ENCODE data around the gene FAM43B. TPM values are rescaled to one million over a fixed set of nuclear protein-coding genes. Genes with fewer than 3 reads are reported as not detected.

FAM43B gene
- total and polyA plus RNA-seq, 10 of the 15 experiments (the other 5 are each of a cell fraction or from before 2014, with no cell fraction given): not detected

GRCh38 chr1:20578721-20579395 lies 26.5 kb downstream of the FAM43B start:
- H3K27ac ChIP-seq (ENCODE audit: control insufficient read depth, insufficient read depth): no peak overlapping the region
- no peaks in the 10 kb centered on the region for H3K79me2 ChIP-seq (ENCODE audit: control insufficient read depth, insufficient read depth, low read length)
- POLR2A ChIA-PET: no interaction called here
- no peak overlapping the region for H3K9ac ChIP-seq (ENCODE audit: control insufficient read depth, insufficient read depth, low read length)
- no peaks in the 10 kb centered on the region for H3K27me3 ChIP-seq (replicated peaks in 1 of 2; ENCODE audit: control insufficient read depth in 2 of 2, insufficient read depth in 2 of 2, low read length in 1 of 2)
- no peak for FAIRE-seq
- 48% methylated on average over 13 of the region's 13 CpGs for WGBS (ENCODE audit: insufficient coverage, insufficient replicate concordance, low lambda C conversion rate, missing lambda C conversion rate)
- no peaks in the 10 kb centered on the region for H3K4me1 ChIP-seq (ENCODE audit: control insufficient read depth, insufficient read depth, low read length)
- in situ Hi-C loops (cut with MboI) (no loop called here), intact Hi-C loops (cut with micrococcal nuclease; ENCODE audit: unreplicated experiment) (no loop called here)
- no peak for DNase-seq (ENCODE audit: low read depth, low spot score)
- no peak for ATAC-seq
- RAD21 ChIA-PET (ENCODE audit: unreplicated experiment): no interaction called here
- CTCF ChIA-PET: interaction anchor here (1.0 kb wide), 1 partner anchor 55 kb away, joined by 4 read pairs; no protein-coding TSS in a partner anchor
- H3K9me3 ChIP-seq (replicated peaks; ENCODE audit: control insufficient read depth, insufficient read depth, low read length): no peaks in the 10 kb centered on the region
- H3K4me2 ChIP-seq (ENCODE audit: control insufficient read depth, insufficient read depth): no peak overlapping the region
- H2AFZ ChIP-seq (ENCODE audit: control insufficient read depth, low read depth, low read length): no peak overlapping the region
- no peaks in the 10 kb centered on the region for H4K20me1 ChIP-seq (ENCODE audit: control insufficient read depth, insufficient read depth)
- BruUV-seq (replicated peaks): no TSS peak
- no peaks in the 10 kb centered on the region for H3K36me3 ChIP-seq (ENCODE audit: control insufficient read depth in 2 of 2, insufficient read depth in 2 of 2, low read length in 1 of 2)
- SMC1A ChIA-PET (ENCODE audit: uncharacterized antibody, unreplicated experiment): no interaction called here
- H3K4me3 ChIP-seq: no peak overlapping the region
- TF ChIP-seq YBX1 (IDR thresholded peaks at IDR 0.05) (no peak), NFYA (IDR thresholded peaks at IDR 0.05; ENCODE audit: borderline replicate concordance, low read depth, low read length) (no peak), YY1 (IDR thresholded peaks at IDR 0.05; ENCODE audit: low read depth, low read length) (no peak), HSF1 (IDR thresholded peaks at IDR 0.05; ENCODE audit: low read depth, low read length) (no peak), CHD4 (IDR thresholded peaks at IDR 0.05) (no peak), CBX5 (IDR thresholded peaks at IDR 0.05; ENCODE audit: low read depth) (no peak), EGR1 (IDR thresholded peaks at IDR 0.05; ENCODE audit: borderline replicate concordance in 1 of 2, low read depth in 2 of 2, low read length in 2 of 2) (no peak), ATF7 (IDR thresholded peaks at IDR 0.05; ENCODE audit: low read depth) (no peak), HCFC1 (IDR thresholded peaks at IDR 0.05; ENCODE audit: low read length) (no peak), TCF7 (IDR thresholded peaks at IDR 0.05; ENCODE audit: borderline replicate concordance) (no peak), KDM1A (IDR thresholded peaks at IDR 0.05; ENCODE audit: borderline replicate concordance) (no peak), MYC (IDR thresholded peaks at IDR 0.05; ENCODE audit: insufficient read depth, insufficient read length, insufficient replicate concordance, low read length, severe bottlenecking) (no peak), BRCA1 (IDR thresholded peaks at IDR 0.05; ENCODE audit: low read depth, low read length) (no peak), MEF2A (IDR thresholded peaks at IDR 0.05; ENCODE audit: insufficient read depth, low read depth, low read length) (no peak), ESRRA (IDR thresholded peaks at IDR 0.05; ENCODE audit: low read length) (no peak), FOXM1 (IDR thresholded peaks at IDR 0.05; ENCODE audit: low read depth, low read length) (no peak), IRF4 (IDR thresholded peaks at IDR 0.05; ENCODE audit: low read depth, low read length) (no peak)
- TF ChIP-seq, protein P1, sequence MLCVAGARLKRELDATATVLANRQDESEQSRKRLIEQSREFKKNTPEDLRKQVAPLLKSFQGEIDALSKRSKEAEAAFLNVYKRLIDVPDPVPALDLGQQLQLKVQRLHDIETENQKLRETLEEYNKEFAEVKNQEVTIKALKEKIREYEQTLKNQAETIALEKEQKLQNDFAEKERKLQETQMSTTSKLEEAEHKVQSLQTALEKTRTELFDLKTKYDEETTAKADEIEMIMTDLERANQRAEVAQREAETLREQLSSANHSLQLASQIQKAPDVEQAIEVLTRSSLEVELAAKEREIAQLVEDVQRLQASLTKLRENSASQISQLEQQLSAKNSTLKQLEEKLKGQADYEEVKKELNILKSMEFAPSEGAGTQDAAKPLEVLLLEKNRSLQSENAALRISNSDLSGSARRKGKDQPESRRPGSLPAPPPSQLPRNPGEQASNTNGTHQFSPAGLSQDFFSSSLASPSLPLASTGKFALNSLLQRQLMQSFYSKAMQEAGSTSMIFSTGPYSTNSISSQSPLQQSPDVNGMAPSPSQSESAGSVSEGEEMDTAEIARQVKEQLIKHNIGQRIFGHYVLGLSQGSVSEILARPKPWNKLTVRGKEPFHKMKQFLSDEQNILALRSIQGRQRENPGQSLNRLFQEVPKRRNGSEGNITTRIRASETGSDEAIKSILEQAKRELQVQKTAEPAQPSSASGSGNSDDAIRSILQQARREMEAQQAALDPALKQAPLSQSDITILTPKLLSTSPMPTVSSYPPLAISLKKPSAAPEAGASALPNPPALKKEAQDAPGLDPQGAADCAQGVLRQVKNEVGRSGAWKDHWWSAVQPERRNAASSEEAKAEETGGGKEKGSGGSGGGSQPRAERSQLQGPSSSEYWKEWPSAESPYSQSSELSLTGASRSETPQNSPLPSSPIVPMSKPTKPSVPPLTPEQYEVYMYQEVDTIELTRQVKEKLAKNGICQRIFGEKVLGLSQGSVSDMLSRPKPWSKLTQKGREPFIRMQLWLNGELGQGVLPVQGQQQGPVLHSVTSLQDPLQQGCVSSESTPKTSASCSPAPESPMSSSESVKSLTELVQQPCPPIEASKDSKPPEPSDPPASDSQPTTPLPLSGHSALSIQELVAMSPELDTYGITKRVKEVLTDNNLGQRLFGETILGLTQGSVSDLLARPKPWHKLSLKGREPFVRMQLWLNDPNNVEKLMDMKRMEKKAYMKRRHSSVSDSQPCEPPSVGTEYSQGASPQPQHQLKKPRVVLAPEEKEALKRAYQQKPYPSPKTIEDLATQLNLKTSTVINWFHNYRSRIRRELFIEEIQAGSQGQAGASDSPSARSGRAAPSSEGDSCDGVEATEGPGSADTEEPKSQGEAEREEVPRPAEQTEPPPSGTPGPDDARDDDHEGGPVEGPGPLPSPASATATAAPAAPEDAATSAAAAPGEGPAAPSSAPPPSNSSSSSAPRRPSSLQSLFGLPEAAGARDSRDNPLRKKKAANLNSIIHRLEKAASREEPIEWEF (IDR thresholded peaks at IDR 0.05; ENCODE audit: insufficient replicate concordance, low read depth, low read length): no peak
- TF ChIP-seq, protein P2, sequence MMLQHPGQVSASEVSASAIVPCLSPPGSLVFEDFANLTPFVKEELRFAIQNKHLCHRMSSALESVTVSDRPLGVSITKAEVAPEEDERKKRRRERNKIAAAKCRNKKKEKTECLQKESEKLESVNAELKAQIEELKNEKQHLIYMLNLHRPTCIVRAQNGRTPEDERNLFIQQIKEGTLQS (IDR thresholded peaks at IDR 0.05; ENCODE audit: borderline replicate concordance, extremely low read depth, low read depth, low read length): no peak

Measured in GM12878 (cell line).